Thyroid gland (tissue), 4 donors: ENCODE data around the gene TMEM191C. TPM values are rescaled to one million over a fixed set of nuclear protein-coding genes. Genes with fewer than 3 reads are reported as not detected.

ENCODE experiments used
- DNase-seq, 2 donors: peaks; one replicate each; pipeline ENCODE4 v3.0.0-alpha.2; 2019
- H3K27ac ChIP-seq, 3 donors: fragments of 200-600 bp; sonication (generic); 1 replicate in 2 of 3; 2 replicates in 1 of 3; pipeline ENCODE4 v1.5.1; 2016 to 2019; ENCODE audit warnings: mild to moderate bottlenecking in 1 of 3, moderate library complexity in 1 of 3
- H3K27me3 ChIP-seq: fragments of 200-600 bp; sonication (generic); one replicate; pipeline ENCODE4 v1.5.1; 2019
- H3K36me3 ChIP-seq, 2 donors: fragments of 200-600 bp; sonication (generic); one replicate each; pipeline ENCODE4 v1.5.1; 2016 to 2019
- H3K4me1 ChIP-seq, 2 donors: fragments of 200-600 bp; sonication (generic); one replicate each; pipeline ENCODE4 v1.5.1; 2017 to 2019
- H3K4me3 ChIP-seq, 3 donors: fragments of 200-600 bp; sonication (generic); replicated peaks in 1 of 3; 1 replicate in 2 of 3; 2 replicates in 1 of 3; pipeline ENCODE4 v1.5.1; 2016; ENCODE audit warnings: mild to moderate bottlenecking in 1 of 3
- H3K9me3 ChIP-seq: fragments of 200-600 bp; sonication (generic); one replicate; pipeline ENCODE4 v1.5.1; 2017
- POLR2A ChIP-seq, 2 donors: fragments of 450-650 bp; IDR thresholded peaks; one replicate each; pipeline ENCODE4 v1.6.1; 2017; ENCODE audit warnings: antibody characterized with exemption in 2 of 2, mild to moderate bottlenecking in 2 of 2, moderate library complexity in 1 of 2
- WGBS, 2 donors: methylation state at CpG; one replicate each; pipeline ENCODE4 v1.1.5; 2017; 5-methylcytosine and 5-hydroxymethylcytosine counted together
- intact Hi-C: fragments of 100-400 bp; cut with DNase I; formaldehyde crosslinking; loops from one replicate; pipeline ENCODE4 v1.15.1; 2023
- total RNA-seq, 4 donors: library from RNA; depleted of rRNA; stranded (reverse); fragments of >200 nt; gene quantifications; one replicate each; pipeline ENCODE4 v1.2.3, GENCODE V29; 2016
- TF ChIP-seq, protein P1 (sequence below), 6 experiments: fragments of 200-600 bp in 3 of 6; fragments of 450-650 bp in 3 of 6; sonication (generic) in 3 of 6; IDR thresholded peaks; one replicate each; pipeline ENCODE4 v1.5.1; 2016 to 2019; ENCODE audit warnings: antibody characterized with exemption in 6 of 6, mild to moderate bottlenecking in 2 of 6, inconsistent platforms in 1 of 6, moderate library complexity in 1 of 6

Gene TMEM191C
- total RNA-seq, 4 donors from 2014 or later: 0.20 to 3.9 (median 0.91) TPM

DNA sequence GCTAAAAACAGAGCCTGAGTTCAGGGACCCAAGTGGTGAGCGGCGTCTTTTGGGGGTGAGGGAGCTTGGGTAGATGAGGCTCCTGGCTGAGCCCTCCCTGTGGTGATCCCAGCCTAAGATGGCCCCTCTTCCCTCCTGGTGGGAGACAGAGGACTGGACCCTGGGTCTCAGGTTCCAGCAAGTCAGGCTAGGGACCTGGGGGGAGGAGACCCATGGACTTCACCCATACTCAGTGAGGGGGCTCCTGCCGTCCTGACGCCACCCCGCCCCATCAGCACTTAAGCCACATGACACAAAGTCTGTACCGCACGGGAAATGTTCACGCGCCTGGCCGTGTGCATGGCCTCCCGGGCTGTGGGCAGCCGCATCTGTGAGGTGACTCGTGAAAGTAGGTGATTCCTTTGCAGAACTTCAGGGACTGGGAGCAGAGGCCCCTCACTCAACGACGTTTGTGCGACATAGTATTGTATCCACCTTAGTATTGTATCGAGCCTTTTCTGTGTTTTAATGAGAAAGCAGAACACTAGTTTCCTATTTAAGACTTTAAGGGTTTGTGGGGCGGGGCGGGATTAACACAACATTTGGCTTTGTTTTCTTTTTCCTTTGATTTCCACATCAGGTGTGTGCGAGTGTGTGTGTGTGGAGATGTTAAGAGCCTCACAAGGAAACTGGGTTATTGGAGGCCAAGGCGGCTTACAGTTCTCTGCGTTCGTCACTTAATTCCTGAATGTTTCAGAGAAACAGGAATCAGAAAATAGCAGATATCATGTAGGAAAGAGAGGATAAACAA lies 18.4 kb upstream of the TMEM191C start:
- Histone ChIP-seq H3K4me3 (no peak overlapping the region), H3K4me1 (peaks cover 20 to 25% of the 10 kb centered on the region in 2 donors), H3K9me3 (no peaks in the 10 kb centered on the region), H3K27me3 (no peaks in the 10 kb centered on the region), H3K36me3 (peaks cover 11 to 20% of the 10 kb centered on the region in 2 donors), H3K27ac (peak overlapping the region; percentile 7 to 48 (median 39))
- TF ChIP-seq, protein P1, sequence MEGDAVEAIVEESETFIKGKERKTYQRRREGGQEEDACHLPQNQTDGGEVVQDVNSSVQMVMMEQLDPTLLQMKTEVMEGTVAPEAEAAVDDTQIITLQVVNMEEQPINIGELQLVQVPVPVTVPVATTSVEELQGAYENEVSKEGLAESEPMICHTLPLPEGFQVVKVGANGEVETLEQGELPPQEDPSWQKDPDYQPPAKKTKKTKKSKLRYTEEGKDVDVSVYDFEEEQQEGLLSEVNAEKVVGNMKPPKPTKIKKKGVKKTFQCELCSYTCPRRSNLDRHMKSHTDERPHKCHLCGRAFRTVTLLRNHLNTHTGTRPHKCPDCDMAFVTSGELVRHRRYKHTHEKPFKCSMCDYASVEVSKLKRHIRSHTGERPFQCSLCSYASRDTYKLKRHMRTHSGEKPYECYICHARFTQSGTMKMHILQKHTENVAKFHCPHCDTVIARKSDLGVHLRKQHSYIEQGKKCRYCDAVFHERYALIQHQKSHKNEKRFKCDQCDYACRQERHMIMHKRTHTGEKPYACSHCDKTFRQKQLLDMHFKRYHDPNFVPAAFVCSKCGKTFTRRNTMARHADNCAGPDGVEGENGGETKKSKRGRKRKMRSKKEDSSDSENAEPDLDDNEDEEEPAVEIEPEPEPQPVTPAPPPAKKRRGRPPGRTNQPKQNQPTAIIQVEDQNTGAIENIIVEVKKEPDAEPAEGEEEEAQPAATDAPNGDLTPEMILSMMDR (IDR thresholded peaks at IDR 0.05): no peak
- TF ChIP-seq POLR2A (IDR thresholded peaks at IDR 0.05): no peak
- intact Hi-C loops: no loop called here
- peak; percentile 76 to 77 for DNase-seq
- 53% methylated on average over 20 to 23 of the region's 23 CpGs for WGBS, 2 donors

DNA sequence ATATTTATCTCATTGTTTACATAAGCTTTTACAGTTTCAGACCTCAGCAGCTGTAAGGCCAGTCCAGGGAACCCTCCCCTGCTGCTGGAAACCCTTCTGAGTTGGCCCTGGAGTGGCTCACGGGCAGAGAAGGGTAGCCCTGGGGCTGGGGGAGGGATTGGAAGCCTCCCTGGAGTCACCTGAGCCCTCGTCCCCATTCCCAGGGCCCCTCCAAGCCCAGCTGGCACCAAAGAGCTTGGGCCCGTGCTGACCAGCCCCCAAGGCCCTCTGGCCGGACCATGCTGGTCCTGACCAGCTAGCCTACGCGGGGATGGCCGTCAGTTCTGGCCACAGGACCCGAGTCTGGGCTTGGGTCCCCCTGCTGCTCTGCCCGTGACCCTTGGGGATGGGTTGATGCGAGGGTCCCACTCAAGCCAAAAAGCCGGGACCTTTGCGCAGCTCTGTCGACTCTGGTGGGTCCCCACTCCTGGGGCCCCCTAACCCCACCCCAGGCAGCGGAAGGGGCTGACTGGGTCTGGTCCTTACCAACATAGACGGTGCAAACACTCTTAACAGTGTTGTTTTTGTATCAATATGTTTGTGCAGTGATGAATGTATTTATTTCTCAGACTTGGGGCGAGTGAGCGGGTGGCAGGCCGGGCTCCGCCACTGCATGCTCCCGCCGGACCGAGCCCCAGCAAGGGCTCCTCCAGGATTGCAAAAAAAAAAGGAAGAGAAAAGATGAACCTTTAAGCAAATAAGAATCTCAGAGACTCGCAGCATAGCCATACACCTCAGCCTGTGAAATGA lies 17.5 kb upstream of the TMEM191C start:
- DNase-seq: no peak

DNA sequence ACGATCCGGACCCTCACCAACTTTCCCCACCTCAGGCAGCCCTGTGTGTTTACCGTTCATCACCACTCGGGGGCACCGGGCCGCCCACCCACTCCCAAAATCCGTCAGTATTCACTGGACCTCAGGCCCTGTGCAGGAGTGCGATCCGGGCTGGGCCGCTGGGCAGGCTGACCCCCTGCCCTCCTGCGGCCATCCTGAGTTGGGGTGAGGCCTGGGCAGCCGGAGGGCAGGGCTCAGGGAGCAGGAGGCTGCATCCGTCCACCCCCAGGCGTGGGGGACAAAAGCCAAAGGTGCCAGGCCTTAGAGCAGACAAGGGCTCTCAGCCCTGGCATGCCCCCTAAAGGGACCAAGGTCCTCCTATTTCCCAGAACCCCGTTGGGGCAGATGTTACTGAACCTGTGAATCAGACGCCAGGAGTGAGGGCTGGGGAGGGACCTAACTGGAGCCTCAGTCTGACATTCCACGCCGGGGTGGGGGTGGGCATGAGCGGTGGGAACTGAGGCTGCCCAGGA lies 16.8 kb upstream of the TMEM191C start:
- 82 to 85% methylated on average over 12 to 17 of the region's 19 CpGs for WGBS, 2 donors
- intact Hi-C loops: no loop called here
- Histone ChIP-seq H3K4me3 (no peak overlapping the region), H3K27ac (no peak overlapping the region), H3K36me3 (peaks cover 5 to 15% of the 10 kb centered on the region in 2 donors), H3K4me1 (peaks cover 19 to 21% of the 10 kb centered on the region in 2 donors), H3K27me3 (no peaks in the 10 kb centered on the region), H3K9me3 (no peaks in the 10 kb centered on the region)
- TF ChIP-seq, protein P1 (IDR thresholded peaks at IDR 0.05): no peak
- no peak for TF ChIP-seq POLR2A (IDR thresholded peaks at IDR 0.05)
- DNase-seq: no peak

More for the DNA sequence above, 17.5 kb upstream of the TMEM191C start:
- WGBS, 2 donors: 79 to 84% methylated on average over 11 to 22 of the region's 23 CpGs
- Histone ChIP-seq H3K27ac (peak overlapping the region in 1 of 3 donors; percentile 48), H3K36me3 (peaks cover 11 to 20% of the 10 kb centered on the region in 2 donors), H3K27me3 (no peaks in the 10 kb centered on the region), H3K4me1 (peaks cover 19 to 21% of the 10 kb centered on the region in 2 donors), H3K9me3 (no peaks in the 10 kb centered on the region), H3K4me3 (no peak overlapping the region)
- intact Hi-C loops: no loop called here
- TF ChIP-seq, protein P1 (IDR thresholded peaks at IDR 0.05): no peak
- no peak for TF ChIP-seq POLR2A (IDR thresholded peaks at IDR 0.05)

DNA sequence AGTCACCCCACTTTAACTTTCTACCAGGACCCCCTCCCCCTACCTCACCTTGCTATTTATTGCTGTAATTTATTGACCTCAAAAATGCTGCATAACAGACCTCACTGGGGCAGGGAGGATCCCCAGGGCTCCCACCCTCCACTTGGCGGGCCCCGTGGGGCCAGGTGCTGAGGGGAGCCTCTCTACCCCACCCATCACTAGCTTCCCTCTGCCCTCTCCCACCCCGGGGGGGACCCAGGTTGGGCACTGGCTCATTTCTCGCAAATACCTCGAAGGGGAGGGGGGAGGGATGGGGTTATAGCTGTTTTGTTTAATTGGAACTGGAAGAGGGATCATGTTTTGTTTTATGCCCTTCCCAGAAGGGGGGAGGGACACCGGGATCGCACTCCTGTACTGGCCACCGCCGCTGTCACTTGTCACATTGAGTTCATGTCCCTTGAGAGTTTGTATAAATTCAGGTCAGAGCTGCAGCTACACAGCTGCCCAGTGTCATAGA lies 16.3 kb upstream of the TMEM191C start:
- Histone ChIP-seq H3K27ac (no peak overlapping the region), H3K36me3 (peaks cover 0 to 10% of the 10 kb centered on the region in 2 donors), H3K4me3 (no peak overlapping the region), H3K27me3 (no peaks in the 10 kb centered on the region), H3K9me3 (no peaks in the 10 kb centered on the region), H3K4me1 (peaks cover 19 to 22% of the 10 kb centered on the region in 2 donors)
- no peak for TF ChIP-seq POLR2A (IDR thresholded peaks at IDR 0.05)
- TF ChIP-seq, protein P1 (IDR thresholded peaks at IDR 0.05): no peak
- WGBS, 2 donors: 45 to 65% methylated on average over 5 to 9 of the region's 9 CpGs
- intact Hi-C loops: no loop called here
- no peak for DNase-seq
